VCaP (cell line): ENCODE measurements around the gene DCLRE1B.

Source experiments
- H3K27ac ChIP-seq: fragments of 450-650 bp; 2 replicates; pipeline ENCODE4 v1.5.1; 2017
- CTCF ChIP-seq: fragments of 450-650 bp; conservative IDR thresholded peaks from 2 replicates; pipeline ENCODE4 v1.5.1; 2017; ENCODE audit warnings: mild to moderate bottlenecking, moderate library complexity

DCLRE1B gene

GRCh38 chr1:113875714-113876113, 29.4 kb upstream of the DCLRE1B start:
- no peak overlapping the region for H3K27ac ChIP-seq
- TF ChIP-seq CTCF, result no peak

- no peak for TF ChIP-seq CTCF
- no peak overlapping the region for H3K27ac ChIP-seq
These were observed 28.9 kb upstream of the DCLRE1B start for GRCh38 chr1:113876176-113876575.

- no peak overlapping the region for H3K27ac ChIP-seq
- no peak for TF ChIP-seq CTCF
These were observed 25.4 kb upstream of the DCLRE1B start for GRCh38 chr1:113879739-113880038.

- H3K27ac ChIP-seq, result peak overlapping the region; percentile 40
These were observed 23.5 kb upstream of the DCLRE1B start for GRCh38 chr1:113881661-113882060.

GRCh38 chr1:113886417-113887401, 18.4 kb upstream of the DCLRE1B start:
- no peak overlapping the region for H3K27ac ChIP-seq
- TF ChIP-seq CTCF, result no peak

More at GRCh38 chr1:113881661-113882060, 23.5 kb upstream of the DCLRE1B start:
- TF ChIP-seq CTCF, result no peak

- no peak within 1 kb of the TSS for H3K27ac ChIP-seq
- TF ChIP-seq CTCF, result no peak
These were observed 17.5 kb upstream of the DCLRE1B start, which contains the start of gene BCL2L15 for GRCh38 chr1:113887402-113888175. TSS of gene BCL2L15 (minus strand) at chr1:113887581. CDS start at chr1:113887375, 206 bp downstream.

- no peak overlapping the region for H3K27ac ChIP-seq
- no peak for TF ChIP-seq CTCF
These were observed 14.3 kb upstream of the DCLRE1B start for GRCh38 chr1:113890816-113891215.
